Measurements from ENCODE around the gene MRPL24.
"Not testable (repeated sequence)": the region's sequence is repeated elsewhere in the genome, so short reads cannot be mapped to it uniquely, and the experiment has no call there.

The MRPL24 gene

DNA sequence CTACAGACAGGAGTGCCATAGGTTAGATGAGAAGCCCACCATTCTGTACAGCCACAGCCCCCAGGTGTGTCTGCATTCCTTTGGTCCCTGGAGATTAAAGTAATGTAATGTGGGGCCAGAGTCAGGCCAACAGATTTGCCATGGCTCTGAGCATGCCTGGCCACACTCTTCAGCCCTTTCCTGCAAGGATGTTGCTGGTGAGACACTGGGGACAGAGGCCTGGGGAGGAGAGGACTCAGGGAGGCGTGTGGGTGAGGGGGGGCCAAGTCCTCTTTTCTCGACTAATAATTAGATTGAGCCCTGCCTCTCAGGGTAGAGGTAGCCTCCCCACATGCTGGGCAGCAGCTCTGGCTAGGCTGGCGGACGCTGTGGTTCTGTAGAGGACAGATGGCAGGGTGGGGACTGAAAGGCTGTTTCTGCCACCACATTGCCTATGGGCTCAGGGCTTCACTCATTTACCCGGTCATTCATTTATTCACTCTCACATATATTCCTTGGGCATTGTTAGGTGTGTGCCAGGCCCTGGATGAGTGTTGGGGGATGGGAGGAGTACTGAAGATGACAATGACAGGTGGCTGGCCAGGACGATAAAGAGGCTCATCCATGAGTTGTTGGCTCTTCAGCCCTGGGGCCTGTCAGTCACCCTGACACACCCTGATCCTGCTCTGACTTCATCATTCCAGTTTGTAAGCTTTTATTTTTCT is 19.4 kb upstream of the MRPL24 start:
- no peak for DNase-seq

DNA sequence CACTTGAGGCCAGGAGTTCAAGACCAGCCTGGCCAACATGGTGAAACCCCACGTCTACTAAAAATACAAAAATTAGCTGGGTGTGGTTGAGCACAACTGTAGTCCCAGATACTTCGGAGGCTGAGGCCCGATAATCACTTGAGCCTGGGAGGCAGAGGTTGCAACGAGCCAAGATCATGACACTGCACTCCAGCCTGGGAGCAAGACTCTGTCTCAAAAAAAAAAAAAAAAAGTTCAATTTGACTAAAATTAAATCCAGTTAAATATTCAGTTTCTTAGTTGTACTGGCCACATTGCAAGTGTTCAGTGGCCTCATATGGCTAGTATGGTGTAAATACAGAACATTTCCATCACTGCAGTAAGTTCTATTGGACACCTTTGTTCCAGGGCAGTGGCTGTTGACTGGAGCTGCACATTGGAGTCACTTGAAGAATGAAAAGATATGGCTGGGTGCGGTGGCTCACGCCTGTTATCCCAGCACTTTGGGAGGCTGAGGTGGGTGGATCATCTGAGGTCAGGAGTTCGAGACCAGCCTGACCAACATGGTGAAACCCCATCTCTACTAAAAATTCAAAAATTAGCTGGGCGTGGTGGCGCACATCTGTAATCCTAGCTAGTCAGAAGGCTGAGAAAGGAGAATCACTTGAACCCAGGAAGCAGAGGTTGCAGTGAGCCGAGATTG is 16.8 kb upstream of the MRPL24 start:
- DNase-seq = not testable (repeated sequence)

DNA sequence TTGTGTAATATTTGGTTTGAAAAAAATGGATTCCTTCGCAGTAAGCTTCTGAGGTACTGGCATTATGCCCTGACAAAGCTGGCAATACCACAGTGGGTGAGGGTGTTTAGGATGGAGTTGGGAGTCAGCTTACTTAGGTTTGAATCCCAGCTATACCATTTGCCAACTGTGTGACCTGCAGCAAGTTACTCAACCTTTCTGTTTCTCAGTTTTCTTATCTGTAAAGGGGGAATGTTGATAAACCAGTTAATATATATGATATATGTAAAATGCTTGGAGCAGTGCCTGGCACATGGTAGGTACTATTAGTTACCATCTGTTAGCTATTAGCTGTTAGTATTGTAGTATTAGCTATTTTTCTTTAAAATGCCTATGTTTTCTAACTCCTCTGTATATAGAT is 15.5 kb upstream of the MRPL24 start:
- no peak for DNase-seq

DNA sequence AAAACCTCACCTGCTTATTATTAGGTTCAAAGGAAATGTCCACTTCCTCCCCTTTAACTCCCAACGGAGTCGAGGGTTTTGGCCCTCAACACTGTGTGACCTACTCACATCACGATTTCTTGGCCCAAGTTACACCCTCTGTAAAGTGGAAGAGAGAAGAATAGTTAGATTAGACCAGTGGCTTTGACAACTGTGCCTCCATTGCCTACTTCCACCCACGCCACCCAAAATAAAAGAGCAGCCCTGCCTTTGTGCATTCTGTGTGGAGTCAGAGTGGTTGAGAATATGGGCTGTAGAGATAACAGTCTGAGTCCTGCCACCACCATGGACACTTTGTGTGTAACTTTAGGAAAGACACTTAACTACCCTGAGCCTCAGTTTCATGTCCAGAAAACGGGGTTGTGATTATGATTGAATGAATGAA is 14.7 kb upstream of the MRPL24 start:
- DNase-seq = no peak

DNA sequence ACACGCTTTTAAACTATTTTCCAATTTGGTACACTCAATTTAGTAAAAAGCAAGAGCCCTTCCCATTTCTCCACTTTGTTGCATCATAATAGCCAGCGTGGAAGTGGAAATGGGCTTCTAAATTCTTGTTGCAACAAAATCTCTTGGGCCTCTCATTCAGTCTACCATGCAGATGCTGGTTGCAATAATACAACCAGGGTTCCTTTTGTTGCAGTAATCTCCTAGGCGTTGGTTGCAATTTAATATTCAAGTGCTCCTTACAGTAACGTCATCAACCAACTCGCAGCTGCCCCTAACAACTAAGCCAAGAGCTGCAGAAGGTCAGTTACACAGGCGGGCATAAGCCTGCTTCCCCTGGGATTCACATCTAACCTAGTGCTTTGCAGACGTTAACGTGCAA is 13.3 kb upstream of the MRPL24 start:
- DNase-seq = no peak

DNA sequence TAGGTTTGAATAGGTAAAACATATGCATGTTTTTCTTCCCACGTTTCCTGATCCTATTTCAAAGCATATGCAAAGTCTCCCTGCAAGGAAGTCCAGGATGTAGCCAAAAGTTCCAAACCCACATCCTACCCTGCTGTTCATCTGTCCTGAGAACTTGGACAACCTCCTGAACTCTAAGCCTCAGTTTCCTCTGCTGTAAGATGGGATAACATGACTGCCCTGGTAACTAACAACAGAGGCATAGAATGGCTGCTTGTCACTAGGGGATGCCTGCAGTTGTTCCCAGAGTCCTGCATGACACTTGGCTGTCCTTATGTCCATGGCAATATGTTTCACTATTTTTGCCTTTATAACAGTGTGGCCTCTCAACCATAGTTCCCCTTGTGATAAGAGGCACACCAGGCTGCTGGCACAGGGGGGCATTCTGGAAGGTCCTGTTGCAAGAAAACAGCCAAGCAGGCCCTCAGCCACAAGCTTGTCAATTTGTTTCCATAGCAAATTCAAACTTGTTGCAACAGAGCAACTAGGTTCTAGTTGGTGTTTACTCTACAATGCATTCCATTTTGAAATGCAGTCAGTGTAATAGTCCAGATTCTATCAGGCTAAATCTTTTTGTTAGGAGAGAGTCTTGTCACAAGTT is 12.1 kb upstream of the MRPL24 start:
- DNase-seq = no peak

DNA sequence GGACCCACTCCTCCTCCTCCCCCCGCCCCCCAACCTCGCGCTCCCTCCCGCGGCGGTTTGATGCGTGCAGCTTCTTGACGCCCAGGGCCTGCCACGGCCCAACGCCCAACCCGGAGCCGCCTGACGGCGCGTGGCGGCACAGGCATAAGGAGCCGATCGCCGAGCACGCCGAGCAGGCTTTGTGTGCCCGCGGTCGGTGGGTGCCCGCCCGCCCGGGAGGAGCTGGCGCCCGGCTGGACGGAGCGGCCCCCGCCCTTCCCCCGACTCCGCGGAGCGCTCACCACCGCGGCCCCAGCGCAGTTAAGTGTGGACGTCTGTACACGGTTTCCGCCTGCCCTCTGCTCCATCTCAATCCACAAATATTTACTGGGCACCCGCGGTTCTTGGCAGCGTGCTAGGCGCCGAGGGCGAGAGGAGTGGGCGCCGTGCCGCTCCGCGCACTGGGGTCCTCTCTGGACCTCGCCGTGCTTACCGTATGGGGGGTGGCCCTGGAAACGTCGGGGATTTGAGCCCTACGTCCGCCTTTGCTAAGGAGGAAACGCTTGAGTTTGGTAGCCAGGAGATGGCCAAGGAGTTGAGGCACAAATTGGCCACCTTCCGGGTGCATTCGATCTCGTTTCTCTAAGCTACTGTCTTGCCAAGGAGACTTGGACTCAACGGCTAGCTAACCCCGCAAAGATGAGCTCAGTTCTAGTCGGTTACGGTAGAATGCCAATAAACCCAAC is 11.0 kb upstream of the MRPL24 start:
- peak; percentile 98 for DNase-seq

DNA sequence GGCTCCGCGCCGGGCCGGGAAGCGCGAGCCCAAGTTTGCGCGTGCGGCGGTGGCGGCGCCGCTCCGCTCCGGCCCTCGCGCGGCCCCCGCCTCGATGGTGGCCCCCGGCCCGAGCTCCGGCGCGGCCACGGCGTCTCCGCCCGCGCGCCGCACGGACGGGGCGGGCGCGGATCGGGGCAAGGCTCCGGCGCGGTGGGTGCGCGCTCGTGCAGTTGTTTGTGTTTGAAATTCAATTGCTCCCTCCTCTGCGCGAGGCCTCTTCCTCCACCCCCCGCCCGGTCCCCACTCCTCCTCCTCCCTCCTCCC is 10.5 kb upstream of the MRPL24 start, which contains the start of gene HDGF:
TSS of gene HDGF (minus strand) at position 225 of the 306 bp plus-strand sequence. CDS start 246 bp downstream, outside the sequence.
- no peak for DNase-seq

DNA sequence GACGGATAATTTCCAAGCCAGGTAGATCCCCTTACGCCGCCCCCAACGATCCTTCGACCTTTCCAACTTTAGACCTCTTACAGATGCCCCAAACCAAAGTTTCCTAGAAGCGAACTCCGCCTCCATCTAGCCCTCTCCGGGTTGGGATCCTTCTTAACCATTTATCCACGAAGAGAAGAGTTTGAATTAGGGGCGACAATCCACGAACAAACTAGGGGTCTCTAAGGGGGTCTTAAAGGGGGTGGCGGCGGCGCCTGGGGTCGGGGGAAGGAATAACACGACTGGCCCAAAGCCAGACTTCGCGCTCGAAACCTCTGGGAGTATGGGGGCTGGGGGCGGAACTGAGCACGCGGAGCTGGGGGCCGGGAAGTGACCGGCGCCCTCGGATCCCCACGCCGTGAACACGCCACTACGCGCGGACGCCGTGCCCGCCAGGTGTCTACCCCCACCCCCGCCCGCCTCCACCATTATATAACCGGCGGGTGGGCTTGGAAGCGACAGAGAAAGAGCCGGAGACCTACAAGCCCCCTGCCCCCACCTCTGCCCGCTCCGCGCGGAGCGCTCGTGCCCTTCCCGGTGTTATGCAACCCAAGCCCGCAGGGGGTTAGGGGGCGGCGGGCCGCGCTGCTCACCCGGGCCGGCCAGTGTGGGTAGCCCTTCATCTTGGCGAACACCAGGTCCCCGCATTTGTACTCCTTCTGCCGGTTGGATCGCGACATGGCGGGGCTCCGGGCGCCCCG is 10.0 kb upstream of the MRPL24 start:
- peak; percentile 51 for DNase-seq

DNA sequence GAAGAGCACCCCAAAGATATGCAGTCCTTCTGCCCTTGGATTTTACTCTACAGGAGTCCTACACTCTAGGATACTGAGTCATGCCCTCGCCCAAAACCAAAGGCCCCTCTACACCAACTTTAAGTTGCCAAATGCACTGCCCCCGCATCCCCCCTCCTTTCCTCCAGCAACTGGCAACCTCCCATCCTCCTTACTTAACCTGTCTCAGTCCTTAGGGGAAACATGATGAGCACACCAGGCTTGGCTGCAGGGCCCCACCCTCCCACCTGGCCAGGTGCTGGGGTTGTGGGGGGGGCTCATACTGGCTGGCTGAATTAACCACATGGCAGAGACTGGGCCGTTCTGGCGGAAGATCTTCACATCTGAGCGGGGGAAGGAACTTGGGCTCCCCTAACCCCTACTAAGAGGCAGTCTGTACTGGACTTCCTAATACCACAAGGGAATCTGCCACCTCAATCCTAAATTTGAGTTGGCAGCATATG is 9.3 kb upstream of the MRPL24 start:
- peak; percentile 53 for DNase-seq

DNA sequence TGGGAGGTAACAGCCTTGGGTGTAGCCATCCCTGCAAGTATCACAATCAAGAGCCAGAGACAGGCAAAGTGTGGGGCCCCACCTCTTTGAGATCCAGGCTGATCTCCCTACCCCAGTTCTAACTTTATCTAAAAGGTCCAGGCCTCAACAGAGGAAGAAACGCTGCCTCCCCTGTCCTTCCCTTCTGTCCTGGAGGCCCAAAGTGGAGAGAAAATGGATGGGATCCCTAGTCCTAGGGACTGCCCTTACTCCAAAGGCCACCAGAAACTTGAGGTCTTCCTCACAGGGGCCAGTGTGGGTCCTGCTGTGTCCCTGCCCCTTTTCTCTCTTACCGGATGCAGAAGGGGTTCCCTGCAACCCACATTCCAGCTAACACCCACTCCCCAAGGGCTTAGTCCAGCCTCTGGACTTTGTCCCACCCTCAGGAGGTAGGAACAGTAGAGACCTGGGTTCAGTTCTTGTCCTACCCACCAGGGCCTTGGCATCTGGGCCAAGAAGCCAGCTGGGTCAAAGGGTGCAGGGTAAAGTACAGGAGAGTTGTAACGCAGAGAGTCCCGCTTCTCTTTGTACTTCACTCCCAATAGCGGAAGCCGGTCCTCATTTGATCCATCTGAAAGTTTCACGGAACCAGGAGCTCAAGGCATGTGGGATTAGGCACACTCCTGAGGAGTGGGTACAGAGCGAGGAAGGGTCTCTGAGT is 8.7 kb upstream of the MRPL24 start:
- no peak for DNase-seq

DNA sequence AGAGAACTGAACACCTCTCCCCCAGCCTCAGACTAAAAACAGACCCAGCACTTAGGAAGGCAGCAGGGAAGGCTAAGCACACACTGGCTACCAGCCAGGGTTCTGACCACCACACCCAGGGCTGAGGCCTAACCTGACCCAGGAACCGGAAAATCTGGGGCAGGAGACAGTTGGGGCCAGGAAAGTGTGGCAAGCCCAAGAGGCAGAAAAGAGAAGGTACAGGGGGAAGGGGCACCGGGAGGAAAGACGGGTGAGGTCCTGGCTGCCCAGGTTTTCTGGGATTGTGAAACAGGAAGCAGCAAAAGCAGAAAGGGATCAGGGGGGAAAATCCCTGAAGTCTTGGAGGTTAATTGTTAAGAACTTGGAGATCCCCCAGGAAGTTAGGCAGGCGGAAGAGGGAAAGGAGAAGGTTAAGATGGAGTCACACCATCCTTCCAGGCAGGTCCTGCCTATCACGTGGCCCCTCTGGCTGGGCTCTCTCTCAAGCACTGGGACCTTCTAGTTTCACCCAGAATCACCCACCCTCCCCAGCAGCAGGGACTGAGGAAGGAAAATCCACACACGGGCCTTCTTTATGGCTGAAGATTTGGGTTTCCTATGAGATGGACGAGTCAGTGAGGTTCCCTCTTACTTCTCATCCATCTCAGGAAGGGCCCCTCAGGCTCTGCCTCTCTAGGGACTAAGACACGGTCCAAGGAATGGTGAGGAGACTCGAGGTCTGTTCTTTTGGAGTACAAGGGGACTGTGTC is 8.0 kb upstream of the MRPL24 start:
- no peak for DNase-seq

DNA sequence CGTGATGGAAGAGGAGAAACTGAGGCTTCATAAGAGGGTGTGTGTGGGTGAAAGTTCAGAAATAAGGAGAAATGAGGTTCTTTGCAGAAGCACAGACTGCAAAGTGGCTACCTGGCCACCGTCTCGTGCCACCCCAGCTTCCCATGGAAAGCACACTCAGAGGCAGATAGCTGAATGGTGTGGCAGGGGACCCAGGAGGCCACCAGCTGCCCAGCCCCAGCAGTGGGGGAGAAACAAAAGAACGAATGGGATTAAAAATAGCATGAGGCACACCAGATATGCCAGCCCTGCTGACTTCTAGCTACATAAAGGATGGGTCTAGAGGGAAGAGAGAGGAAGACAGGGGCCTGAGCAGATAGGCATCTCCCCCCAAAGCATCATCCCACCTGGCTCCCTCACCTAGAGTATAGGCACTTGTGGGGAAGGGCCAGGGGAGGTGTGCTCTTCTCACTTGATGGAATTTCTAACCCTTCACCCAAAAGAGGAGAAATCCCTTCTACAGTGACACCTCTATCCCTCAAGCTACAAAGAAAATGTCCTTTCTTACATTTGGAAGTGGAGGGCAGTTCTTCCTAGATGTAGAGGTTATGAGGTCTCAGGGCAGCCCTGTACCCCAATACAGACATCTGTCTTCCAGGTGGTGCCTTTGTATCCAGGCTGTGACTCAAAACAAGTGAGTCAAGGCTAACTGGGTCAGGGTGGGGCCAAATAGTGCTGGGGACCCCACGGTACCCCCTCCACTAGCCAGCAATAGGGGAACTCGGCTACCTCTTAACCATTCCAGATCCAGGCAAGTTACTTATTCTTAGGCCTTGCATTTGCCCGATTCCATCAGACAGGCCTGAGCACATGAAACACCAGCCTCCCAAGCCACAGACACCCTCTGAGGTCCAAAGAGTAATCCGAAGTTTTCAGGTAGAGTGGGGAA is 7.1 kb upstream of the MRPL24 start:
- DNase-seq = no peak

DNA sequence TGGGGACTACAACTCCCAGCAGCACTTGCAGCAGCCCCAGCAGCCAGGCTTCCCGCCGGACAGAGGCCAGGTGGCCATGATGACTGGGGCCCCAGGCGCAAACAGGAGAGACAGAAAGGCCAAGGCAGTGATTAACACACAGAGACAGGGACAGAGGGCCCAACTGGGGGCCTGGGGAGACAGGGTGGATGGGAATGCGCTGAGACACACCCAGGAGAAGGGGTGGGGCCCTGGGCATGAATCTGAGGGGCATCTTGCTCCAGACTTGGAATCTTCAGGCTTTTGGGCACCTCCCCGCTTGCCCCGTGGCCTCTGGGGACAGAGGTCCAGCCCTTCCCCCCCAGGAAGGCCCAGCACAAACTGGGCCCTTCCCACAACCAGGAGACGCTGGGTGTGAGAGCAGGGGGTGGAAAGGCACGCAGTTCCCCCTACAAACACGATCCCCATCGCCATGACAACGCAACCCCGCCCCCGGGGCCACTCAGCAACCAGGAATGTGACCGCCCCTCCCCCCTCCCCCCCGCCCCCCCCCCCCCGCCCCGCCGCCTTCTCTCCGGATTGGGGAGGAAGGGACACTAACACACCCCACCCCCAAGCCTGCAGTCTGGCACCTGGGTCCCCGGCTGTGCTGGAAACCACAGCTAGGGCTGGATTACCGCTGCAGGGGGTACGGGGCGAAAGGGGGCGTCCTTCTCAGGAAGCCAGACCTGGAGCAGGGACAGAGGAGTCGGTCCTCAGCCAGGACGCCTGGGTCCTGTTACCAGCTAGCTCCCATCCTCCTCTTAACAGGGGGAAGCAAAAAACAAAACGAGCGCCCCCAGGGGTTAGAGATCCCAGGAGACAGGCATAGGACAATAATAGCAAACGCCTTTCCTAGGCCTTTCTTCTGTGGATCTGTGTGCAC is 6.1 kb upstream of the MRPL24 start:
- DNase-seq = peak; percentile 53

DNA sequence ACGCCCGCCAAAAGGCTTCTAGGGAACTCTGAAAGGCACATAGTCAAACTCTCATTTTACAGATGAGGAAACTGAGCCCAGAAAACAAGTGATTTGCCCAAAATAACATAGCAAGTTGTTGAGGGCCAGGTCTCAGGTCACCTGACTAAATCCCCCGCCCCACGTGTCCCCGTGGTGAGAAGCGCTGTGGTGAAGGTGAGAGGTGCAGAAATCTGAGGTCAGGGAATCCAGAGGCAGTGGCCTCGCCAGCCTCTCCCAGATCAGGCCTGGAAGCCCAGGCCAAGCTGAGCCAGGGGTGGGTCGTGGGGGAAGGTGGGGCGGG is 5.5 kb upstream of the MRPL24 start:
- DNase-seq = no peak

DNA sequence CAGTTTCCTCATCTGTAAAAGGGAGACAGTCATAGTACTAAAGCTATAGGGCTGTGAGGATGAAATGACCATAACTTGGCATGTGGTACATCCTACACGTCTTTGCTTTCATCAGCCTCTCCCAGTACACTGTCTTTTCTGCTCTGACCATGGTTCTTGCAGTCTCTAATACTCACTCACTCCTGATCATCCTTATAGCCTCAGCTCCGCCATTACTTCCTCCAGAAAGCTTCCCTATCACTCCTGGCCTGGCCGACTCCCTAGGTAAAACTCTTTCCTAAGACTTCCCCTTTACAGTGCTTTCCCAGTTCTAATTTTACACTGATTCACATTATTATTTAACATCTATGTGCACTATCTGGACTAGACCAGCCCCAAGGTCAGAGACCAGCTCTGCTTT is 5.0 kb upstream of the MRPL24 start:
- no peak for DNase-seq

DNA sequence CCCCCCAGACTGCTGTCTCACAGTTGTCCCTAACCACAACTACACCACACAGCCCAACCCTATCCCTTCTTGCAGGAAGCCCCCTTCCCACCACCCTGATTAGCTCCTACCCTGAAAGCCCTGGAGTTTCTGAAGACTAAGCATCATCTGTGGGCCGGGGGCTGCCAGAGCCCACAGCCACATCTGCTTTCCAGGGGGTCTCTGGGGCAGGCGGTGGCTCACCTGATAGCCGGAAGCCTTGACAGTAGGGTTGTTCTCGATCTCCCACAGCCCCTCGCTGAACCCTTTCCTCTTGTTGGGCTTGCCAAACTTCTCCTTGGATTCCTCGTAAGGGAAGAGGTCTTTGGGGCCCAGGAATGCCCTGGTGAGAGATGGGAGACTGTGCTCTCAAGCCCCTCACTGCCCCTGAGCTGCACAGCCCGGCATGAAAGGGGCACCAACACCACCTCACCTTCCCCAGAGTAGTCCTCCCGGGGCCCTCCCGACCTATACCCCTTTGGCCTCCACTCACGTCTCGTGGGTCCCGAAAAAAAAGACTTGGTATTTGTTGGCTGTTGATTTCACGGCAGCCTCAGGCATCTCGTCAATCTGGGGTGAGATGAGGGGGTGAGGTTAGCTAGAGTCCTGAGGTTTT is 4.0 kb upstream of the MRPL24 start:
- DNase-seq = no peak

DNA sequence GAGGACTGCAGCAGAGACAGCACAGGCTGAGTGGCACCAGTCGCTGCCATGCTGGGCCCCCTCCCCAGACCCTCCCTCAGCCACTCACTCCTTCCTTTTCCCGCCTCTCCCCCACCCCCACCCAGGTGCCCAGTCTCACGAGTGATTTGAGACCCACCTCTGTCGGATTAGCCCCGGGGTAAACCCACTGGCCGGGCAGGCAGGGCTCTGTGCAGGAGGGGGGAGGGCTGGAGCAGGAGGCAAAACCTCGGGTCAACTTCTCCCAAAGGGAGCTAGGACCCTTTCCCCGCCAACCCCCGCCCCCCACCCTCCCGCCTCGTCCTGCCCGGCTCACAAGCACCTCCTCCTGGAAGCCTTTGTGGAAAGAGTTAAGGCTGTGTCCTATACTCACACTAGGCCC is 3.5 kb upstream of the MRPL24 start:
- DNase-seq = no peak

Measured in stimulated activated CD4-positive, alpha-beta T cell treated with anti-CD3 and anti-CD28 coated beads, Interleukin-4, amount 100 ng/mL, for 1 hour (primary cell).